Measurements from ENCODE around the gene MFSD6.

DNA sequence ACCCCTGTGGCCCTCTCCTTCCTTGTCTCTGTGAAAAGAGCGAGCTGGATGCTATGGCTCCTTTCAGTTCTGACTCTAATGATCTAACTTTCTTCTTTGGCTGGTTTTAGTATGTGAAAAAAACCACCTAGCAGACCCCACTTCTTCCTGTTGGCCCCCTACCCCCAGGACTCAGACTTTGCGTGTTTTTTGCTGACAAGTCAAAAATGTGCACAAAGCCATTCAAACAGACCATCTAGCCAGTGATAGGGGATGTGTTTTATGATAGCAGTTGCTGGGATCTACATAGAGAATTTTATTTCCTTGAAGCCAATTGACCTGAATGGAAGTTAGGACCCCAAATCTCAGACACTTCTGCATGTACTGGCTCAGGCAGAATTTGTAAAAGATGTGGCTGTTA lies 49.1 kb downstream of the MFSD6 start:
- TF ChIP-seq, protein P1, sequence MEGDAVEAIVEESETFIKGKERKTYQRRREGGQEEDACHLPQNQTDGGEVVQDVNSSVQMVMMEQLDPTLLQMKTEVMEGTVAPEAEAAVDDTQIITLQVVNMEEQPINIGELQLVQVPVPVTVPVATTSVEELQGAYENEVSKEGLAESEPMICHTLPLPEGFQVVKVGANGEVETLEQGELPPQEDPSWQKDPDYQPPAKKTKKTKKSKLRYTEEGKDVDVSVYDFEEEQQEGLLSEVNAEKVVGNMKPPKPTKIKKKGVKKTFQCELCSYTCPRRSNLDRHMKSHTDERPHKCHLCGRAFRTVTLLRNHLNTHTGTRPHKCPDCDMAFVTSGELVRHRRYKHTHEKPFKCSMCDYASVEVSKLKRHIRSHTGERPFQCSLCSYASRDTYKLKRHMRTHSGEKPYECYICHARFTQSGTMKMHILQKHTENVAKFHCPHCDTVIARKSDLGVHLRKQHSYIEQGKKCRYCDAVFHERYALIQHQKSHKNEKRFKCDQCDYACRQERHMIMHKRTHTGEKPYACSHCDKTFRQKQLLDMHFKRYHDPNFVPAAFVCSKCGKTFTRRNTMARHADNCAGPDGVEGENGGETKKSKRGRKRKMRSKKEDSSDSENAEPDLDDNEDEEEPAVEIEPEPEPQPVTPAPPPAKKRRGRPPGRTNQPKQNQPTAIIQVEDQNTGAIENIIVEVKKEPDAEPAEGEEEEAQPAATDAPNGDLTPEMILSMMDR (IDR thresholded peaks at IDR 0.05) = no peak
- TF ChIP-seq POLR2A (IDR thresholded peaks at IDR 0.05) (no peak), EP300 (IDR thresholded peaks at IDR 0.05) (no peak)
